Activated CD4-positive, CD25-positive, alpha-beta regulatory T cell treated with anti-CD3 and anti-CD28 coated beads, Interleukin-2, amount 50 U/mL, for 16 hours (primary cell): ENCODE measurements around the gene ZNF385B.

Experiments used
- DNase-seq: peaks from one replicate; pipeline ENCODE4 v3.0.0-alpha.2; 2020; ENCODE audit warnings: low read depth, low spot score

The ZNF385B gene

DNA sequence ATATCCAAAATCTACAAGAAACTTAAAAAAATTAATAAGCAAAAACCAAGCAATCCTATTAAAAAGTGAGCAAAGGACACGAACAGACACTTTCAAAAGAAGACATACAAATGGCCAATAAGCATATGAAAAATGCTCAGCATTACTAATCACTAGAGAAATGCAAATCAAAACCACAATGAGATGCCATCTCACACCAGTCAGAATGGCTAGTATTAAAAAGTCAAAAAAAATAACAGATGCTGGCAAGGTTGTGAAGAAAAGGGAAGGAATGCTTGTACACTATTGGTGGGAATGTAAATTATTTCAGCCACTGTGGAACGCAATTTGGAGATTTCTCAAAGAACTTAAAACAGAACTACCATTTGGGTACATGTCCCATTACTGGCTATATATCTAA lies 467.9 kb downstream of the ZNF385B start:
- no peak for DNase-seq
